GM21786 (cell line): ENCODE data around the gene FKBP15.
"Not testable (repeated sequence)": the region's sequence is repeated elsewhere in the genome, so short reads cannot be mapped to it uniquely, and the experiment has no call there.

Experiments used
- ATAC-seq: cut with Tn5 transposase; IDR thresholded peaks from one replicate; pipeline ENCODE4 v1.9.1; 2021; ENCODE audit not compliant: unreplicated experiment

FKBP15 gene

GRCh38 chr9:113149561-113149960 is 71.5 kb downstream of the FKBP15 start:
- ATAC-seq, result not testable (repeated sequence)

- ATAC-seq, result no peak
These were observed 72.1 kb downstream of the FKBP15 start for GRCh38 chr9:113148781-113149510.

- ATAC-seq, result no peak
These were observed 72.7 kb downstream of the FKBP15 start for GRCh38 chr9:113148372-113148705.

GRCh38 chr9:113143432-113144227 is 77.4 kb downstream of the FKBP15 start:
- ATAC-seq, result no peak

DNA sequence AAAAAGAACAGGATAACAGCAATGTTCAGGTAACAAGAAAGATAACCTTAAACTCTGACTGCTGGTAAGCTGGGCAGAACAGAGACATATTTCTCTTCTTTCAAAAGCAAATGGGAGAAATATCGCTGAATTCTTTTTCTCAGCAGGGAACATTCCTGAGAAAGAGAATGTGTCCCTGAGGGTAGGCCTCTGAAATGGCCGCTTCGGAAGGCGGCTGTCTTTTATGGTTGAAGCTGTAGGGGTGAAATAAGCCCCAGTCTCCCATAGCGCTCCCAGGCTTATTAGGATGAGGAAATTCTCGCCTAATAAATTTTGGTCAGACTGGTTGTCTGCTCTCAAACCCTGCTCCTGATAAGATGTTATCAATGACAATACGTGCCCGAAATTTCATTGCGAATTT is 80.2 kb downstream of the FKBP15 start:
- ATAC-seq, result not testable (repeated sequence)

DNA sequence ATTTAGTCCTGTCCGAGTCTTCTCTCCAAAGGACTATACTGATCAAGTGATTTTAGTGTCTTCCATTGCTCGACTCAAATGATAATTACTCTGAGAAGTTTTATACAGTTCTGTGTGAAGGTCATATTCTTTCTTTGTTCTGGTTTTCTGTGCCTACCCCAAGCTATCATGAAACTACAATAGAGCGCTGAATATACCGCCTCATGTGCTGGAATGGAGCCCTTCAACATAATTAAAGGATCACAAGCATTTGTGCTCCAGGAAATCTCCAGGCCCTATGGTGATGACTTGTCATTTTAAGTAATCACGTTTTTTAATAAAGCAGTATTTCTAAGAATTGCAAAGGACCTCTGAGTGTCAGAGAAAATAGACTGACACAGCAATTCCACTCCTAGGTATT is 81.1 kb downstream of the FKBP15 start:
- no peak for ATAC-seq

GRCh38 chr9:113139225-113139829 is 81.8 kb downstream of the FKBP15 start:
- no peak for ATAC-seq

DNA sequence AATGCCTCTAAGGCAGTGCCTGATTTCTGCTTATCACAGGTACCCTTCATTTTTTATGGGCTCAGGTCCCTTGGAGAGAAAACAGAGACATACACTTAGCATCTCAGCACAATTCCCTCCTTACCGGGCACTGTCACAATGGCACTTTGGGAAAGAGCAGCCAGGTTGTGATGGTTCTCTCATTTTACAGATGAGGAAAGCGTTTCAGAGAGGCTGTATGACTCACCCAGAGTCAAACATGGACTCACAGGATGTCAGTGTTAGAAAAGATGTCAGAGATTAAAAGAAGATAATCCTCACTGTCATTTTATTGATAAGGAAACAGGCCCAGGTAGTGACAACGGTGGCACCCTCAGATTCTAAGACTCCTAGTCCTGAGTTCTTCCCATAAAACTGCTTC is 82.3 kb downstream of the FKBP15 start:
- ATAC-seq, result no peak

- ATAC-seq, result no peak
These were observed 83.6 kb downstream of the FKBP15 start for GRCh38 chr9:113137196-113138168.

- ATAC-seq, result no peak
These were observed 89.4 kb downstream of the FKBP15 start for GRCh38 chr9:113131689-113132151.

GRCh38 chr9:113129884-113130283 is 91.2 kb downstream of the FKBP15 start:
- no peak for ATAC-seq

DNA sequence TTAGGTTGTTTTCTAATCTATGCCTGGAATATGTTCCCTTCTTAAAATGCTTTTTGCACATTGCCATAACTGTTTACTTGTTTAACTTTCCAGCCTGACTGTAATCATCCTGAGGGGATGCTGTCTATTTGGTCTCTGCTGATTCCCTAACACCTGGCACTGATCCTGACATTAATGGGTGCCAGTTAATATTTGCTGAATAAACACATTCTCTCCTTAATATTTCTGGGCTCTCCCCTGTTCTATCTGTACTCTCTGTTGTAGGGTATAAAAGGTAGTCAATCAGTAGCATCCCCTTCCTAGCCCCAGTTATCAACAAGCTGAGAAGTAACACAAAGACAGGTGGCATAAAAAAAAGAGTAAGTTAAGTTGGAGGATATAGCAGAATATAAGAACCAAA is 91.6 kb downstream of the FKBP15 start:
- ATAC-seq, result no peak

GRCh38 chr9:113125386-113126035 is 95.6 kb downstream of the FKBP15 start:
- no peak for ATAC-seq

DNA sequence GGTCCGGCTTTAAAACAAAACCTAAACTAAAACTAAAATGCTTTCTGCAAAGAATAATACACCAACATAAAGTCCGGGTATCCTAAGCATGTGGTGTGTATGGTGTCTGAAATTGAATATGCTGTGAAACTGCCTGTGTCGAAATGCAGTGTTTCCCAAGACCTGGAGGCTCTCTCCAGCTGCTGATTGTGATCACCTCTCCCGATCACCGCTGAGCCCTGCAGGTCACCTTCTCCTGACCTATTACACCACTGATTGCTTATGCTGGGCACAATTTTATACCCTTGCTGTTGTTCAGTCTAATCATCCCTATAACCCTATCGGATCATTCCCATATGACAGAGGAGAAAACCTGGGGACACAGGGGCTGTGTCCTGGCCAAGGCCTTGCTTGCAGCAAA is 102.2 kb downstream of the FKBP15 start:
- ATAC-seq, result not testable (repeated sequence)
